Large intestine (tissue), 3 donors: ENCODE results near the gene ABLIM2. TPM values are rescaled to one million over a fixed set of nuclear protein-coding genes. Genes with fewer than 3 reads are reported as not detected.
A peak's percentile ranks its signal among the peaks of the same experiment; 100 is the strongest.

Experiments
- DNase-seq, 2 donors: peaks; one replicate each; pipeline versions ENCODE4 v3.0.0 to v3.0.0-alpha.2; 2013
- H3K27ac ChIP-seq: one replicate; pipeline ENCODE4 v1.5.1; 2013; ENCODE audit warnings: low read length
- H3K27me3 ChIP-seq: 2 replicates; pipeline ENCODE4 v1.6.1; 2013; ENCODE audit warnings: low read length; ENCODE audit not compliant: control insufficient read depth, insufficient read depth
- H3K36me3 ChIP-seq: 2 replicates; pipeline ENCODE4 v1.6.1; 2013; ENCODE audit warnings: low read length; ENCODE audit not compliant: control insufficient read depth, insufficient read depth
- H3K4me1 ChIP-seq: one replicate; pipeline ENCODE4 v1.6.1; 2013; ENCODE audit warnings: low read length; ENCODE audit not compliant: control insufficient read depth, insufficient read depth
- H3K4me3 ChIP-seq: one replicate; pipeline ENCODE4 v1.5.1; 2013; ENCODE audit warnings: low read length
- H3K9me3 ChIP-seq: one replicate; pipeline ENCODE4 v1.6.1; 2013; ENCODE audit warnings: mild to moderate bottlenecking, low read depth, low read length, moderate library complexity; ENCODE audit not compliant: control insufficient read depth
- WGBS: methylation state at CpG from one replicate; pipeline ENCODE4 v1.1.5; 2013; ENCODE audit warnings: low lambda C conversion rate; ENCODE audit not compliant: insufficient coverage; 5-methylcytosine and 5-hydroxymethylcytosine counted together
- polyA plus RNA-seq: library from polyadenylated mRNA; unstranded; fragments of 120-200 nt; gene quantifications from one replicate; pipeline ENCODE4 v1.2.1, GENCODE V29; 2013

Gene ABLIM2
- polyA plus RNA-seq, 1 donor = 5.9 TPM

DNA sequence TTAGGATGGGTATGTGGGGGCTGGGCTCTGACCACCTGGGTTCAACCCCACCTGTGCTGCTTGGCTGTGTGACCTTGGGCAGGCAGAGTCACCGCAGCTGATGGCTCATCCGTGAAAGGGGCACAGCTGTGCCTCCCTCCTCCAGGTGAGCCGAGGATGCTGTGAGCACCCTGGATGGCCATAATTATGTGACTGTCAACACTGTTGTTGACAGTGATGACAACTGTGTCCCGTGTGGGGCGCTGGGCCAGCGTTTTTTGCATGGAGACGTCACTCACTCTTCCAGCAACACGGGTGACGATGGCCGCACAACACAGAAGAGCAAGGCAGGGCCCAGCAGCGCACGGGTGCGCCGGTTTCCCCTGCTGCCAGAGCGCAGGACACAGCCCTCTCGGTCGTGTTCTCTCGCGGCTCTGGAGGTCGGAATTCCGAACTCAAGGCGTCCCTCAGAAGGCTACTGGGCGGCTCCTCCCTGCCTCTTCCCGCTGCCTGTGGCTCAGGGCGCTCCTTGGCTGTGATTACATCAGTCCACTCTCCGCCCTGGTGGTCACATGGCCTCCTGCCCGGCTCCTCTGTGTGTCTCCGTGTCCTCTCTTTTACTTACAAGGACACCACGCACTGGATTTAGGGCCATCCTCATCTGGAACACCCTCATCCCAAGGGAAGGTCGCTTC, 41.8 kb upstream of the ABLIM2 start:
- no CpG with 5 or more reads among the region's 30 CpGs for WGBS
- H3K9me3 ChIP-seq = peaks cover 3% of the 10 kb centered on the region
- peaks cover 51% of the 10 kb centered on the region for H3K4me1 ChIP-seq
- peaks cover 5% of the 10 kb centered on the region for H3K36me3 ChIP-seq
- peak overlapping the region; percentile 55 for H3K4me3 ChIP-seq
- H3K27ac ChIP-seq = peak overlapping the region; percentile 93
- H3K27me3 ChIP-seq = no peaks in the 10 kb centered on the region
- peak; percentile 69 to 86 for DNase-seq

DNA sequence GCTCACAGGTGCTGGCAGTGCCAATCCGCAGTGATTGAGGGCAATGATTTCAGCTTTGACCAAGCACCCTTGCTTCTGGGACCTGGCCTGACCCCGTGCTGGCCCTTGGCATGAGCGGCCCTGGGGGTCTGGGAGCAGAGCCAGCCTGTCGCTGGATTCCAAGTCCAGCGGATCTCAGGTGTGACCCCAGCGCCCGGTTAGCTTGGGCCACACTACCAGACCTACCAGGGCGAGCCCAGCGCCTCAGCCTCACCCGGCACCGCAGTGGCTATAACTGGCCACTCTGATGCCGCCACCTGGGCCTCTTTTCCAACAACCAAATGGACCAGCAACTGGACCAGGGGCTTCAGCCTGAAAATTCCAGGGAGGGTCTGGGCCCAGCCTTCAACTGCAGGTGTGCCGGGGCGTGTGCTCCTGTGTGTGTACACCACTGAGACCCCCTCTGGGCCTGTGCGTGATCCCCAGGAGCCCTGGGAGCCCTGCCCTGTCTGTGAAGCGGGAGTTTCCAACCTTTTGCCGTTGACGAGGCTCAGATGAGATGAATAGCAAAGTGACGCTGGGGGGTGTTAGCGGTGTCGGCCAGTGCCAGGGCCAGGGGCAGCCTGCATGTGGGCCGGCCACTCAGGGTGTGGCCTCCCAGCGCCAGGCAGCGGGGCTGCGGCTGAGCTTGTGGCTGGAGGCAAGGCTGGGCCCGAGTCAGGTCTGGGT, 41.1 kb upstream of the ABLIM2 start:
- peaks cover 51% of the 10 kb centered on the region for H3K4me1 ChIP-seq
- H3K27ac ChIP-seq = peak overlapping the region; percentile 93

GRCh38 chr4:8198906-8199593, 40.4 kb upstream of the ABLIM2 start, which contains the start of gene SH3TC1:
TSS of gene SH3TC1 (plus strand) at chr4:8199290. CDS start at chr4:8205195, 5,905 bp downstream.
- H3K27ac ChIP-seq = peak within 1 kb of the TSS; percentile 93
- no peaks in the 10 kb centered on the region for H3K36me3 ChIP-seq
- H3K9me3 ChIP-seq = peaks cover 3% of the 10 kb centered on the region
- DNase-seq = peak; percentile 94 to 96
- H3K4me3 ChIP-seq = peak within 1 kb of the TSS; percentile 55
- H3K27me3 ChIP-seq = no peaks in the 10 kb centered on the region
- whole genome bisulfite sequencing = no CpG with 5 or more reads among the region's 32 CpGs
- peaks cover 50% of the 10 kb centered on the region for H3K4me1 ChIP-seq

More for the DNA sequence above, 41.1 kb upstream of the ABLIM2 start:
- Histone ChIP-seq H3K27me3 (no peaks in the 10 kb centered on the region), H3K9me3 (peaks cover 3% of the 10 kb centered on the region), H3K4me3 (peak overlapping the region; percentile 55), H3K36me3 (peaks cover 3% of the 10 kb centered on the region)
- DNase-seq = peak in 1 of 2 donors; percentile 55
- no CpG with 5 or more reads among the region's 26 CpGs for whole genome bisulfite sequencing

DNA sequence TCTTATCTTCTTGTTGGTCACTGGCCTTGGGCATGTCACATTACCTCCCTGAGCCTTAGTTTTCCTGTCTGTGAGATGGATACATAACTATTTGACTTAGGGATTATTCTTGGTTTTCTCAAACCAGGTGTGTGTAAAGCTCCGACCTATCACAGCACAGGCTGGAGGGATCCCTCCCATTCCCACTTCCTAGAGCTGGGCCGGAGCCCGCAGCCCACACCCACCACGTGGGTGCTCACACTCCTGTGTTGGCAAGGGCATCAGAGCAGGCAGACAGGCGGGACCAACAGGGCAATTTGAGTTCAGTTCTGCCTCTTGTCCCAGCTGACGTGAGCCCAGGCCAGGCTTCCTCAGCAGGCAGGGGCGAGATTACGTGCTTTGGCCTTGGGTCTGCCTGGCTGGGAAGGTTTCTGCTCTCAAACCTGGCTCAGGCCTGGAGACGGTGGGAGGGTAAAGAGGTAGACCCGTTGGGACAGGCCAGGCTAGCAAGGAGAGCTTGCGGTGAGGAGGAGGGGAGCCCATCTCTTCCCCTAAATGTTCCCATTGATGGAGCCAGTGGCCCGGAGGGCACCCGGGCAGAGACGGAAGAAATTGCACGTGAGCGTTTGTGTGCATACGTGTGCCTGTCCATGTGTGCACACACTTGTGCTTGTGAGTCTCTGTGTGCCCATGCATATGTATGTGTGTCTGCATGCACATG, 39.7 kb upstream of the ABLIM2 start:
- H3K4me1 ChIP-seq = peaks cover 47% of the 10 kb centered on the region
- no CpG with 5 or more reads among the region's 17 CpGs for WGBS
- H3K9me3 ChIP-seq = peaks cover 3% of the 10 kb centered on the region
- no peak overlapping the region for H3K4me3 ChIP-seq
- no peaks in the 10 kb centered on the region for H3K27me3 ChIP-seq
- peak overlapping the region; percentile 93 for H3K27ac ChIP-seq
- DNase-seq = no peak
- H3K36me3 ChIP-seq = no peaks in the 10 kb centered on the region

GRCh38 chr4:8197521-8197920, 38.9 kb upstream of the ABLIM2 start:
- H3K36me3 ChIP-seq = no peaks in the 10 kb centered on the region
- H3K4me3 ChIP-seq = no peak overlapping the region
- H3K27me3 ChIP-seq = no peaks in the 10 kb centered on the region
- no peak overlapping the region for H3K27ac ChIP-seq
- peaks cover 3% of the 10 kb centered on the region for H3K9me3 ChIP-seq
- no peak for DNase-seq
- no CpG with 5 or more reads among the region's 13 CpGs for WGBS
- H3K4me1 ChIP-seq = peaks cover 45% of the 10 kb centered on the region

DNA sequence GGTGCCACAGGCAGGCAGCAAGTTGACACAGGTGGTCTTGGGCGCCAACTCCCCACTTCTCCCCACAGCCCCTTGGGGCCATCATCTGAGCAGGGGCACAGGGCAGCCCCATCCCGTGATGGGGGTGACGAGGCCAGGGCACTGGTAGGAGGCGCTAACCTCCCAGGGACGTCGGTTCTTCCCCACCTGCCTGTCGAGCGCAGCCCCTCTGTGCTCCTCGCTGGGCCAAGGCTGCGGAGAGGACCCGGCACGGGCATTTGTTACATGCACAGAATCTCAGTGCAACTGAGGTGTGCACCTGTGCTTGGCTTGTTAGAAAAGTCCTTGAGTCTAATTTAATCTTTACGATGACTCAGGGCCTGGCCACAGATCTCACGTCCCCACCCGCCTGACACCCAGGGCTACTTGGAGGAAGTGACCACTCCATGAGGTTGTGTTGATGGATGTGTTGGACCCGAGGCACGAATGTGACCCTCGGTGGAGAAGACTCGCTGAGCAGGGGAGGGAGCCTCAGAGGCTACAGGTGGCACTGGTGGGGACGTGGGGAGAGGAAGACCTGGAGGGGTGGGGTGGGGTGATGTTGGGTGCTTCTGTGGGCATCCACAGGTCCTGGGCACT, 37.3 kb upstream of the ABLIM2 start:
- 80% methylated on average over 2 of the region's 20 CpGs for WGBS

DNA sequence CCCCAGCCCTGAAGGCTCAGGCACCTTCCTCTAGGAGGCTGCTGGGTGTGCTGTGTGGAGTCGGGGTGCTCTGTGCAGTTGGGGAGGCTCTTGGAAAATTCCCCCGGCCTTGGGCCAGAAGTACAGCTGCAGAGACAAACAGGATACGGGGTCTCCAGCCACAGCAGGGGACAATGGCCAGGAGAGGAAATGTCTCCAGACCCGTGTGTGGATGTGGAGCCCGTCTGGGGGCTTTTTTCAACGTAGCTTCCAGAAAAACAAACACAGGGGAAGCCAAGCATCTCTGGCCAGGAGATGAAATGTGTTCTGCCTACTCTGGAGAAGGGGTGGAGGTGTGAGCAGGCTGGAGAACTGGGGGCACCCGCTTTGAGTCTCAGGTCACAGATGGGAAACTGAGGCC, 36.8 kb upstream of the ABLIM2 start:
- Histone ChIP-seq H3K4me1 (peaks cover 25% of the 10 kb centered on the region), H3K4me3 (no peak overlapping the region), H3K27ac (no peak overlapping the region), H3K9me3 (peaks cover 3% of the 10 kb centered on the region), H3K36me3 (no peaks in the 10 kb centered on the region), H3K27me3 (no peaks in the 10 kb centered on the region)
- WGBS = no CpG with 5 or more reads among the region's 7 CpGs
- DNase-seq = no peak

More for the DNA sequence above, 37.3 kb upstream of the ABLIM2 start:
- Histone ChIP-seq H3K36me3 (no peaks in the 10 kb centered on the region), H3K9me3 (peaks cover 3% of the 10 kb centered on the region), H3K27ac (no peak overlapping the region), H3K4me3 (no peak overlapping the region), H3K4me1 (peaks cover 29% of the 10 kb centered on the region), H3K27me3 (no peaks in the 10 kb centered on the region)
- DNase-seq = no peak

DNA sequence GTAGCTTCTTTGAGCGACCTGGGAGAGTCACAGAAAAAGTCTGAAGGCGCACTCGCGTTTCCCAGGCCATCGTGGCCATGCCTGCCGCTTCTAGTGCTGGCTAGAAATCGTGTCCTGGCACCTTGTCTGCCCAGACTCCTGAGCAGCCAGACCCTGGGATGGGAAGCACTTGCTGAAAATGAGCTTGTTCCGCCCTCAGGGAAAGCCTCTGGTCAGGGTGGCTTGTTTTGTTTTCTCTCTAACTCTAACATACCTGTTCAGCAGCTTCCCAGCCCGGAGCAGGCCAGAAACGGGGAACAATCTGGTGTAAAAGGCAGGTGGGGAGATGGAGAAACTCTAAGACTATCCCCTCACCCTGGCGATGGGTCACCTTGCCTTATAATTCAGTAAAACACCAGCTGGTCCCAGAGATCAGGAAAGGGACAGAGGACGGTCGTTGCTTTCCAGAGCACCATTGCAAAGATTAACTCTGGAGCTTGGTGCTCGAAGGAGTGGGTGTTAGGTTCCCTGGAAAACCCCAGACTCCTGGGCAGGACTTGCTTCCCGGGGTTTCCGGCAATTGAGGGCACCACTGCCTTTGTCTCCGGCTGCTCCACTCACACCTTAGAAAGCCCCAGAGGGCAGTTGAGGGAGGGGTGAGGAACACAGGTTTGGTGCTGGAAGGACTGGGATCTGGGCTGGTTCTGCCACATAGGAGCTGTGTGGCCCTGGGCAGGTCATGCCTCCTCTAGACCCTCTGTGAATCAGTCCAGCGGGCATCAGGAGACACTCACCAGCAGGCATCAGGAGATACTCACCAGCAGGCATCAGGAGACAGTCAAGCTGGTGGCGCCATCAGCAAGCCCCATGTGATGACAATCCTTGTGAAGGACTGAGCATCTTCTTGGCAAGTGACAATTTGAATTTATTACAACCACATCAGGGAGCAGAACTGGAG, 36.0 kb upstream of the ABLIM2 start:
- H3K27ac ChIP-seq = no peak overlapping the region
- WGBS = no CpG with 5 or more reads among the region's 19 CpGs
- H3K27me3 ChIP-seq = no peaks in the 10 kb centered on the region
- H3K4me3 ChIP-seq = no peak overlapping the region
- peaks cover 17% of the 10 kb centered on the region for H3K4me1 ChIP-seq
- no peak for DNase-seq
- H3K36me3 ChIP-seq = no peaks in the 10 kb centered on the region
- H3K9me3 ChIP-seq = no peaks in the 10 kb centered on the region
